OCI-LY3 (cell line): ENCODE measurements around the gene AXIN2.

Experiments used
- CTCF ChIP-seq: fragments of 200-600, 300-600 bp; sonication (generic); IDR thresholded peaks from 2 replicates; pipeline ENCODE4 v1.5.1; 2014; ENCODE audit warnings: antibody characterized with exemption, low read length, low read depth
- EZH2phosphoT487 ChIP-seq: fragments of 200-600 bp; shearing (Covaris generic); IDR thresholded peaks from 2 replicates; pipeline ENCODE4 v1.6.1; 2018; ENCODE audit warnings: antibody characterized with exemption, mixed run types, low read depth

GRCh38 chr17:65586899-65587298 lies 25.5 kb upstream of the AXIN2 start:
- no peak for TF ChIP-seq CTCF
- no peak for TF ChIP-seq EZH2phosphoT487
